GM12891 (cell line): ENCODE data around the gene SHMT1.

Experiments used
- POLR2A ChIP-seq: IDR thresholded peaks from 2 replicates; pipeline ENCODE4 v1.6.1; 2011; ENCODE audit warnings: low read depth, low read length, control low read depth
- POLR2AphosphoS5 ChIP-seq: IDR thresholded peaks from 2 replicates; pipeline ENCODE4 v1.6.1; 2011; ENCODE audit warnings: low read depth, low read length, control low read depth
- POU2F2 ChIP-seq: IDR thresholded peaks from 2 replicates; pipeline ENCODE4 v1.6.1; 2011; ENCODE audit warnings: low read depth, mild to moderate bottlenecking, control low read depth, low read length, moderate library complexity
- SPI1 ChIP-seq: IDR thresholded peaks from 2 replicates; pipeline ENCODE4 v1.6.1; 2011; ENCODE audit warnings: low read depth, low read length, control low read depth
- TAF1 ChIP-seq: IDR thresholded peaks from 2 replicates; pipeline ENCODE4 v1.6.1; 2011; ENCODE audit warnings: low read depth, low read length, control low read depth

- TF ChIP-seq POLR2A (no peak), TAF1 (no peak), POLR2AphosphoS5 (no peak), SPI1 (no peak), POU2F2 (no peak)
Observed at GRCh38 chr17:18321309-18321708, 42.0 kb downstream of the SHMT1 start.
